ENCODE data around the gene C12orf75.

C12orf75 gene

GRCh38 chr12:105417732-105418131, 87.2 kb downstream of the C12orf75 start:
- DNase-seq (no peak), ATAC-seq (no peak)

GRCh38 chr12:105418229-105418628, 87.7 kb downstream of the C12orf75 start:
- ATAC-seq (no peak), DNase-seq (no peak)

GRCh38 chr12:105418821-105419291, 88.4 kb downstream of the C12orf75 start:
- ATAC-seq (no peak), DNase-seq (no peak)

- ATAC-seq, result no peak
Measured at GRCh38 chr12:105419606-105420005, 89.1 kb downstream of the C12orf75 start.

GRCh38 chr12:105420046-105420445, 89.6 kb downstream of the C12orf75 start:
- ATAC-seq (no peak), DNase-seq (no peak)

More at GRCh38 chr12:105419606-105420005, 89.1 kb downstream of the C12orf75 start:
- DNase-seq, result no peak

GRCh38 chr12:105420659-105421240, 90.3 kb downstream of the C12orf75 start:
- ATAC-seq, result peak; percentile 62
- peak; percentile 74 for DNase-seq
